Mucosa of descending colon (tissue), 3 donors: ENCODE measurements around the gene GALNT18. TPM values are rescaled to one million over a fixed set of nuclear protein-coding genes. Genes with fewer than 3 reads are reported as not detected.

Experiments used
- ATAC-seq: fragments of 200-7000 bp; cut with Tn5 transposase; one replicate; pipeline ENCODE4 v1.9.1; 2020; ENCODE audit warnings: mild to moderate bottlenecking, moderate library complexity
- DNase-seq, 3 donors: peaks; one replicate each; pipeline ENCODE4 v3.0.0-alpha.2; 2020
- H3K36me3 ChIP-seq: fragments of 200-600 bp; one replicate; pipeline ENCODE4 v1.8.0; 2021; ENCODE audit warnings: low read depth, mild to moderate bottlenecking
- H3K4me1 ChIP-seq: fragments of 200-600 bp; one replicate; pipeline ENCODE4 v1.8.0; 2021; ENCODE audit warnings: low read depth, mild to moderate bottlenecking
- H3K4me3 ChIP-seq: fragments of 200-600 bp; one replicate; pipeline ENCODE4 v1.8.0; 2021; ENCODE audit warnings: mild to moderate bottlenecking
- H3K9me3 ChIP-seq: fragments of 200-600 bp; one replicate; pipeline ENCODE4 v1.8.0; 2021; ENCODE audit warnings: mild to moderate bottlenecking
- intact Hi-C, 2 donors: fragments of 100-400 bp; cut with DNase I in 1 of 2; cut with micrococcal nuclease in 1 of 2; formaldehyde crosslinking; loops; one replicate each; pipeline versions ENCODE4 v1.11.0 to v1.11.1; 2022; cut with DNase I, micrococcal nuclease
- total RNA-seq, 3 donors: library from RNA; stranded (reverse); fragmentation: NEBNext Ultra II Directional in 2 of 3; extraction: Animal tissue kit (Norgen Biotek cat#: 25700) in 2 of 3; gene quantifications; one replicate each; pipeline versions ENCODE4 v1.2.1 to v1.2.4, GENCODE V29; 2021 to 2023
- TF ChIP-seq, protein P1 (sequence below): fragments of 200-600 bp; IDR thresholded peaks from one replicate; pipeline ENCODE4 v1.8.0; 2022; ENCODE audit warnings: antibody characterized with exemption, mild to moderate bottlenecking
- donor health status: DM: no; HTN: no; CAD: no; lungs with moderate emphysema.
- donor health status: DM: no; HTN: no; CAD: no.
- donor health status: DM: no; HTN: yes; CAD: no.

The GALNT18 gene
- total RNA-seq, 3 donors from 2014 or later: 2.0 to 27.8 (median 5.4) TPM

DNA sequence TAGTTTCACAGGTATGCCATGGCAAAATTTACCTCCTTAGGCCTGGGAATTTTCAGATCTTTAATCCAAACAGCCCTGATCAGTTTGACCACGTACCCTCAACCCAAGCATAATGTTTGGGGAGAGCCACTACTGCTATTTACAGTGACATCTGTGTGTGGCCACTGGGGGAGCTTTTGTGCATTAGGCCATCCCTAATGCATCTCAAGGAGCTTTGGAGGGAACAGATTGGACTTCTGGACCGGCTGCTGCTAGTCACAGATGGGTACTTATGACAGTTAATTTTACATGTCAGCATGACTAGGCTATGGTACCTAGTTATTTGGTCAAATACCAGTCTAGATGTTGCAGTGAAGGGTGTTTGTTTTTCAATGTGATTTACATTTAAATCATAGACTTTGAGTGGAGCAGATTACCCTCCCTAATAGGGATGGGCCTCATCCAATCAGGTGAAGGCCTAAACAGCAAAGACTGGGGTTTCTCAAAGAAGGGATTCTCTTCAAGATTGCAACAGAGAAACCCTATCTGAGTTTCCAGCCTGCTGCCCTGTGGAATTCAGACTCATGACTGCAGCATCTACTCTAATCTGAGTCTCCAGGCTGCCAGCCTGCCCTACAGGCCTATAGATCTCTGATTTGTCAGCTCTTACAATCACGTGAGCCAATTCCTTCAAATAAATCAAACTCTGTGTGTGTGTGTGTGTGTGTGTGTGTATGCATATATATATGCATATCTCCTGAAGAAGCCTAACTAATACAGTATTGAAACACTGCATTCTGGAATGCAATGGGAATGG lies 38.0 kb upstream of the GALNT18 start:
- ATAC-seq (no peak), DNase-seq (no peak)
- TF ChIP-seq, protein P1, sequence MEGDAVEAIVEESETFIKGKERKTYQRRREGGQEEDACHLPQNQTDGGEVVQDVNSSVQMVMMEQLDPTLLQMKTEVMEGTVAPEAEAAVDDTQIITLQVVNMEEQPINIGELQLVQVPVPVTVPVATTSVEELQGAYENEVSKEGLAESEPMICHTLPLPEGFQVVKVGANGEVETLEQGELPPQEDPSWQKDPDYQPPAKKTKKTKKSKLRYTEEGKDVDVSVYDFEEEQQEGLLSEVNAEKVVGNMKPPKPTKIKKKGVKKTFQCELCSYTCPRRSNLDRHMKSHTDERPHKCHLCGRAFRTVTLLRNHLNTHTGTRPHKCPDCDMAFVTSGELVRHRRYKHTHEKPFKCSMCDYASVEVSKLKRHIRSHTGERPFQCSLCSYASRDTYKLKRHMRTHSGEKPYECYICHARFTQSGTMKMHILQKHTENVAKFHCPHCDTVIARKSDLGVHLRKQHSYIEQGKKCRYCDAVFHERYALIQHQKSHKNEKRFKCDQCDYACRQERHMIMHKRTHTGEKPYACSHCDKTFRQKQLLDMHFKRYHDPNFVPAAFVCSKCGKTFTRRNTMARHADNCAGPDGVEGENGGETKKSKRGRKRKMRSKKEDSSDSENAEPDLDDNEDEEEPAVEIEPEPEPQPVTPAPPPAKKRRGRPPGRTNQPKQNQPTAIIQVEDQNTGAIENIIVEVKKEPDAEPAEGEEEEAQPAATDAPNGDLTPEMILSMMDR: no peak
- H3K4me3 ChIP-seq: no peak overlapping the region
- H3K9me3 ChIP-seq: no peaks in the 10 kb centered on the region
- intact Hi-C loops: no loop called here
- H3K4me1 ChIP-seq: no peaks in the 10 kb centered on the region
- H3K36me3 ChIP-seq: no peaks in the 10 kb centered on the region

- Histone ChIP-seq H3K36me3 (no peaks in the 10 kb centered on the region), H3K4me3 (no peak overlapping the region), H3K4me1 (no peaks in the 10 kb centered on the region), H3K9me3 (no peaks in the 10 kb centered on the region)
- ATAC-seq: no peak
- TF ChIP-seq, protein P1: no peak
- no peak for DNase-seq
- intact Hi-C loops: no loop called here
Measured at GRCh38 chr11:11657218-11657955, 35.6 kb upstream of the GALNT18 start.

DNA sequence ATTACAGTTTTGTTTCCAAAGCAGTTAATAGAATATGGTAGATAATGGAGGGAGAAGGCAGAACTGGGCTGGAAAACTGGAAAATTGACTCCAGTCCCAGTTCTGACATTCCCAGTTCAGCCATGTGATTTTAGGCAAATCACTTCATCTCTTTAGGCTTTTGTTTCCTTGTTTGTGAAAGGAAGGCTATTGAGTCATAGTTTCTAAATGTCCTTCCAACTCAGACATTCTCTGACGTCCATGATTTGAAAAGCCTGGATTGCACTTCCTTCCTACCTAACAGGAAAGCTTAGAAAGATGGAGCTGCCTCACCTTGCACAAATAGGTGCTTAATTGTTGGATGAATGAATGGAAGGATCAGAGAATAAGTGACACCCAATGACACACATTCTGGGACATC lies 19.8 kb upstream of the GALNT18 start:
- no peaks in the 10 kb centered on the region for H3K36me3 ChIP-seq
- H3K9me3 ChIP-seq: no peaks in the 10 kb centered on the region
- ATAC-seq: no peak
- intact Hi-C loops: no loop called here
- H3K4me3 ChIP-seq: no peak overlapping the region
- TF ChIP-seq, protein P1: no peak
- H3K4me1 ChIP-seq: no peaks in the 10 kb centered on the region
- no peak for DNase-seq

- Histone ChIP-seq H3K9me3 (no peaks in the 10 kb centered on the region), H3K4me3 (no peak overlapping the region), H3K4me1 (no peaks in the 10 kb centered on the region), H3K36me3 (no peaks in the 10 kb centered on the region)
- no peak for ATAC-seq
- DNase-seq: no peak
- intact Hi-C loops: no loop called here
- TF ChIP-seq, protein P1: no peak
Measured at GRCh38 chr11:11640996-11641395, 19.2 kb upstream of the GALNT18 start.

- H3K9me3 ChIP-seq: no peaks in the 10 kb centered on the region
- H3K4me1 ChIP-seq: no peaks in the 10 kb centered on the region
- TF ChIP-seq, protein P1: no peak
- no peak overlapping the region for H3K4me3 ChIP-seq
- no peak for ATAC-seq
- intact Hi-C loops: no loop called here
- DNase-seq: no peak
- H3K36me3 ChIP-seq: no peaks in the 10 kb centered on the region
Measured at GRCh38 chr11:11640152-11640551, 18.3 kb upstream of the GALNT18 start.
